Neural progenitor cell (in vitro differentiated cells): Measurements from ENCODE around the gene GABRB2. TPM values are rescaled to one million over a fixed set of nuclear protein-coding genes. Genes with fewer than 3 reads are reported as not detected.

Experiments used
- DNase-seq: peaks from one replicate; pipeline ENCODE4 v3.0.0-alpha.2; 2016; ENCODE audit warnings: low spot score
- H2AFZ ChIP-seq: fragments of 200-600 bp; sonication (generic); replicated peaks from 2 replicates; pipeline ENCODE4 v1.6.1; 2016; ENCODE audit warnings: antibody characterized with exemption
- H3F3A ChIP-seq: fragments of 200-600 bp; sonication (generic); 2 replicates; pipeline ENCODE4 v1.6.1; 2016; ENCODE audit warnings: antibody characterized with exemption, low read depth
- H3K27ac ChIP-seq: fragments of 200-600 bp; sonication (generic); 2 replicates; pipeline ENCODE4 v1.5.1; 2016; ENCODE audit warnings: mild to moderate bottlenecking
- H3K27me3 ChIP-seq: fragments of 200-600 bp; sonication (generic); 2 replicates; pipeline ENCODE4 v1.6.1; 2016; ENCODE audit warnings: mild to moderate bottlenecking, moderate library complexity
- H3K36me3 ChIP-seq: fragments of 200-600 bp; sonication (generic); 2 replicates; pipeline ENCODE4 v1.5.1; 2016
- H3K4me1 ChIP-seq: fragments of 200-600 bp; sonication (generic); 2 replicates; pipeline ENCODE4 v1.6.1; 2016; ENCODE audit warnings: mixed run types
- H3K4me2 ChIP-seq: fragments of 200-600 bp; sonication (generic); 2 replicates; pipeline ENCODE4 v1.6.1; 2016
- H3K4me3 ChIP-seq: fragments of 200-600 bp; sonication (generic); 2 replicates; pipeline ENCODE4 v1.5.1; 2016
- H3K79me2 ChIP-seq: fragments of 200-600 bp; sonication (generic); 2 replicates; pipeline ENCODE4 v1.6.1; 2016; ENCODE audit warnings: low read depth
- H3K9ac ChIP-seq: fragments of 200-600 bp; sonication (generic); 2 replicates; pipeline ENCODE4 v1.6.1; 2016
- H3K9me3 ChIP-seq: fragments of 200-600 bp; sonication (generic); 2 replicates; pipeline ENCODE4 v1.5.1; 2016; ENCODE audit warnings: low read depth
- H4K20me1 ChIP-seq: fragments of 200-600 bp; sonication (generic); 2 replicates; pipeline ENCODE4 v1.6.1; 2016; ENCODE audit warnings: low read depth
- H3K27ac Mint-ChIP-seq: 3 replicates; pipeline ENCODE4 v1.8.0; 2021; ENCODE audit warnings: mixed read lengths
- H3K27me3 Mint-ChIP-seq: 2 replicates; pipeline ENCODE4 v1.8.0; 2022; ENCODE audit warnings: low read depth, mild to moderate bottlenecking, inconsistent platforms, moderate library complexity, mixed read lengths; ENCODE audit not compliant: insufficient read depth
- H3K36me3 Mint-ChIP-seq: 3 replicates; pipeline ENCODE4 v1.8.0; 2021; ENCODE audit warnings: mixed read lengths
- H3K4me1 Mint-ChIP-seq: 3 replicates; pipeline ENCODE4 v1.8.0; 2021; ENCODE audit warnings: mixed read lengths
- H3K4me3 Mint-ChIP-seq: 3 replicates; pipeline ENCODE4 v1.8.0; 2021; ENCODE audit warnings: mild to moderate bottlenecking, moderate library complexity, mixed read lengths
- H3K9me3 Mint-ChIP-seq: 3 replicates; pipeline ENCODE4 v1.8.0; 2020; ENCODE audit warnings: mixed read lengths
- CTCF ChIP-seq: fragments of 200-600 bp; sonication (generic); IDR thresholded peaks from 2 replicates; pipeline ENCODE4 v1.5.1; 2017; ENCODE audit warnings: antibody characterized with exemption, mild to moderate bottlenecking
- EZH2 ChIP-seq: fragments of 200-600 bp; sonication (generic); IDR thresholded peaks from 2 replicates; pipeline ENCODE4 v1.6.1; 2017; ENCODE audit warnings: antibody characterized with exemption, mild to moderate bottlenecking, moderate library complexity
- EZH2phosphoT487 ChIP-seq: fragments of 200-600 bp; sonication (generic); IDR thresholded peaks from 2 replicates; pipeline ENCODE4 v1.6.1; 2017; ENCODE audit warnings: antibody characterized with exemption
- total RNA-seq: library from RNA; depleted of rRNA; stranded (reverse); fragments of >200 nt; gene quantifications from 2 replicates; pipeline ENCODE4 v1.2.3, GENCODE V29; 2015; ENCODE audit warnings: low replicate concordance

The GABRB2 gene
- total RNA-seq, 1 donor from 2014 or later: 0.58 TPM

GRCh38 chr5:161340012-161340411, 206.5 kb downstream of the GABRB2 start:
- no peak for TF ChIP-seq EZH2phosphoT487
- TF ChIP-seq EZH2: no peak
- no peaks in the 10 kb centered on the region for H3K27me3 ChIP-seq
- H3K9ac ChIP-seq: no peak overlapping the region
- DNase-seq: no peak
- Mint-ChIP-seq H3K4me1 (peaks cover 2% of the 10 kb centered on the region), H3K9me3 (no peaks in the 10 kb centered on the region), H3K27me3 (no peaks in the 10 kb centered on the region), H3K36me3 (no peaks in the 10 kb centered on the region), H3K4me3 (no peak overlapping the region), H3K27ac (no peak overlapping the region)
- H3F3A ChIP-seq: peaks cover 7% of the 10 kb centered on the region
- no peaks in the 10 kb centered on the region for H3K9me3 ChIP-seq
- no peaks in the 10 kb centered on the region for H4K20me1 ChIP-seq
- H3K4me2 ChIP-seq: no peak overlapping the region
- H3K27ac ChIP-seq: no peak overlapping the region
- H3K4me1 ChIP-seq: peaks cover 14% of the 10 kb centered on the region
- H3K4me3 ChIP-seq: no peak overlapping the region
- no peak overlapping the region for H2AFZ ChIP-seq
- H3K36me3 ChIP-seq: no peaks in the 10 kb centered on the region
- no peaks in the 10 kb centered on the region for H3K79me2 ChIP-seq

GRCh38 chr5:161333194-161333880, 213.2 kb downstream of the GABRB2 start:
- peaks cover 4% of the 10 kb centered on the region for H3K36me3 Mint-ChIP-seq
- no peaks in the 10 kb centered on the region for H3K27me3 ChIP-seq
- no peak overlapping the region for H2AFZ ChIP-seq
- H3K27ac ChIP-seq: no peak overlapping the region
- H3K27me3 Mint-ChIP-seq: no peaks in the 10 kb centered on the region
- peaks cover 44% of the 10 kb centered on the region for H3K4me1 ChIP-seq
- peaks cover 11% of the 10 kb centered on the region for H3K9me3 Mint-ChIP-seq
- TF ChIP-seq EZH2phosphoT487: no peak
- no peak for TF ChIP-seq CTCF
- no peak for TF ChIP-seq EZH2
- H3K4me1 Mint-ChIP-seq: peaks cover 16% of the 10 kb centered on the region
- no peaks in the 10 kb centered on the region for H3K79me2 ChIP-seq
- no peak overlapping the region for H3K4me3 ChIP-seq
- no peaks in the 10 kb centered on the region for H4K20me1 ChIP-seq
- H3K27ac Mint-ChIP-seq: no peak overlapping the region
- peak overlapping the region; percentile 11 for H3K4me2 ChIP-seq
- DNase-seq: peak; percentile 59
- H3K4me3 Mint-ChIP-seq: no peak overlapping the region
- H3K9ac ChIP-seq: no peak overlapping the region
- peaks cover 22% of the 10 kb centered on the region for H3F3A ChIP-seq
- no peaks in the 10 kb centered on the region for H3K9me3 ChIP-seq
- H3K36me3 ChIP-seq: no peaks in the 10 kb centered on the region

- DNase-seq: no peak
- Histone ChIP-seq H3K9me3 (no peaks in the 10 kb centered on the region), H2AFZ (no peak overlapping the region), H4K20me1 (no peaks in the 10 kb centered on the region), H3K27ac (no peak overlapping the region), H3K4me1 (peaks cover 54% of the 10 kb centered on the region), H3K4me3 (no peak overlapping the region), H3K79me2 (no peaks in the 10 kb centered on the region), H3K4me2 (no peak overlapping the region), H3K9ac (no peak overlapping the region), H3F3A (peaks cover 22% of the 10 kb centered on the region), H3K27me3 (no peaks in the 10 kb centered on the region), H3K36me3 (no peaks in the 10 kb centered on the region)
- Mint-ChIP-seq H3K36me3 (peaks cover 4% of the 10 kb centered on the region), H3K27me3 (no peaks in the 10 kb centered on the region), H3K4me1 (peaks cover 22% of the 10 kb centered on the region), H3K9me3 (peaks cover 11% of the 10 kb centered on the region), H3K27ac (no peak overlapping the region), H3K4me3 (no peak overlapping the region)
- no peak for TF ChIP-seq EZH2
- TF ChIP-seq EZH2phosphoT487: no peak
- TF ChIP-seq CTCF: no peak
Observed at GRCh38 chr5:161332343-161332742, 214.2 kb downstream of the GABRB2 start.

GRCh38 chr5:161314033-161314432, 232.5 kb downstream of the GABRB2 start:
- no peaks in the 10 kb centered on the region for H3K36me3 ChIP-seq
- TF ChIP-seq CTCF: no peak
- TF ChIP-seq EZH2phosphoT487: no peak
- no peak for TF ChIP-seq EZH2
- no peaks in the 10 kb centered on the region for H3K9me3 ChIP-seq
- H3K9ac ChIP-seq: no peak overlapping the region
- no peaks in the 10 kb centered on the region for H3K36me3 Mint-ChIP-seq
- H4K20me1 ChIP-seq: no peaks in the 10 kb centered on the region
- no peak overlapping the region for H3K27ac ChIP-seq
- peaks cover under 1% of the 10 kb centered on the region for H3K27me3 Mint-ChIP-seq
- peaks cover 2% of the 10 kb centered on the region for H3K9me3 Mint-ChIP-seq
- H3K79me2 ChIP-seq: no peaks in the 10 kb centered on the region
- peak overlapping the region; percentile 50 for H2AFZ ChIP-seq
- no peak for DNase-seq
- H3K27me3 ChIP-seq: no peaks in the 10 kb centered on the region
- no peak overlapping the region for H3K4me3 Mint-ChIP-seq
- no peak overlapping the region for H3K4me2 ChIP-seq
- peaks cover 14% of the 10 kb centered on the region for H3K4me1 Mint-ChIP-seq
- no peak overlapping the region for H3K27ac Mint-ChIP-seq
- H3F3A ChIP-seq: no peaks in the 10 kb centered on the region
- no peaks in the 10 kb centered on the region for H3K4me1 ChIP-seq
- H3K4me3 ChIP-seq: no peak overlapping the region
